T47D (cell line): ENCODE results near the gene AKT3.
A peak's percentile ranks its signal among the peaks of the same experiment; 100 is the strongest.

Experiments used
- DNase-seq, 2 experiments: peaks; one replicate each; pipeline versions ENCODE4 v3.0.0 to v3.0.0-alpha.2; 2011 to 2012; ENCODE audit warnings: low read depth in 1 of 2, low spot score in 1 of 2
- JUND ChIP-seq: IDR thresholded peaks from 2 replicates; pipeline ENCODE4 v1.6.1; 2012; ENCODE audit warnings: low read depth
- in situ Hi-C: cut with HindIII; loops from 2 replicates; pipeline ENCODE4 v1.10.0; 2016; ENCODE audit warnings: low sequenced_read_pairs, low pct_unique_long_range_greater_than_20kb

Gene AKT3

GRCh38 chr1:243732637-243733036 is 117.4 kb downstream of the AKT3 start:
- TF ChIP-seq JUND: no peak
- no peak for DNase-seq
- in situ Hi-C loops: no loop called here

GRCh38 chr1:243731974-243732625 is 117.9 kb downstream of the AKT3 start:
- no peak for TF ChIP-seq JUND
- in situ Hi-C loops: no loop called here
- no peak for DNase-seq

GRCh38 chr1:243731301-243731891 is 118.6 kb downstream of the AKT3 start:
- DNase-seq: no peak
- TF ChIP-seq JUND: no peak
- in situ Hi-C loops: no loop called here

- no peak for TF ChIP-seq JUND
- in situ Hi-C loops: no loop called here
- DNase-seq: no peak
Measured at GRCh38 chr1:243730487-243731150, 119.4 kb downstream of the AKT3 start.

- DNase-seq: no peak
- in situ Hi-C loops: no loop called here
- TF ChIP-seq JUND: no peak
Measured at GRCh38 chr1:243729956-243730355, 120.1 kb downstream of the AKT3 start.

GRCh38 chr1:243727503-243728203 is 122.4 kb downstream of the AKT3 start:
- no peak for DNase-seq
- in situ Hi-C loops: no loop called here
- TF ChIP-seq JUND: no peak

- in situ Hi-C loops: no loop called here
- no peak for DNase-seq
- no peak for TF ChIP-seq JUND
Measured at GRCh38 chr1:243726806-243727502, 123.1 kb downstream of the AKT3 start.

- TF ChIP-seq JUND: no peak
- in situ Hi-C loops: no loop called here
Measured at GRCh38 chr1:243725846-243726245, 124.2 kb downstream of the AKT3 start.

GRCh38 chr1:243725075-243725474 is 125.0 kb downstream of the AKT3 start:
- no peak for DNase-seq
- TF ChIP-seq JUND: no peak
- in situ Hi-C loops: no loop called here

More at GRCh38 chr1:243725846-243726245, 124.2 kb downstream of the AKT3 start:
- peak in 1 of 2 experiments; percentile 19 for DNase-seq

GRCh38 chr1:243723458-243724043 is 126.5 kb downstream of the AKT3 start:
- TF ChIP-seq JUND: no peak
- in situ Hi-C loops: no loop called here
- DNase-seq: no peak

GRCh38 chr1:243723050-243723449 is 127.0 kb downstream of the AKT3 start:
- TF ChIP-seq JUND: no peak

GRCh38 chr1:243719476-243719875 is 130.6 kb downstream of the AKT3 start:
- DNase-seq: no peak
- no peak for TF ChIP-seq JUND
- in situ Hi-C loops: no loop called here

More at GRCh38 chr1:243723050-243723449, 127.0 kb downstream of the AKT3 start:
- in situ Hi-C loops: no loop called here
- no peak for DNase-seq
